CD4-positive, alpha-beta memory T cell (primary cell): Measurements from ENCODE around the gene EPHA5. TPM values are rescaled to one million over a fixed set of nuclear protein-coding genes. Genes with fewer than 3 reads are reported as not detected.

Experiments used
- CTCF ChIA-PET: fragments of 350-600 bp; sonication (Branson Sonifier 250); formaldehyde crosslinking; loops from one replicate; lab custom pipeline; 2021; ENCODE audit warnings: inconsistent platforms; ENCODE audit not compliant: partially characterized antibody; lab: Charles Lee
- POLR2A ChIA-PET: fragments of 350-600 bp; sonication (Branson Sonifier 250); formaldehyde crosslinking; loops from one replicate; lab custom pipeline; 2021; ENCODE audit not compliant: partially characterized antibody; lab: Charles Lee
- DNase-seq, 5 donors: peaks; one replicate each; pipeline versions ENCODE4 v3.0.0 to v3.0.0-alpha.2; 2020 to 2022; ENCODE audit warnings: mixed read lengths in 1 of 5
- H3K27ac ChIP-seq: one replicate; pipeline ENCODE4 v1.7.0; 2013; ENCODE audit warnings: low read depth, low read length
- H3K27me3 ChIP-seq: 2 replicates; pipeline ENCODE4 v1.7.0; 2013; ENCODE audit warnings: mild to moderate bottlenecking, low read length, moderate library complexity; ENCODE audit not compliant: insufficient read depth
- H3K36me3 ChIP-seq: 2 replicates; pipeline ENCODE4 v1.7.0; 2013; ENCODE audit warnings: mild to moderate bottlenecking, low read length, moderate library complexity; ENCODE audit not compliant: insufficient read depth
- H3K4me1 ChIP-seq: 2 replicates; pipeline ENCODE4 v1.7.0; 2013; ENCODE audit warnings: mild to moderate bottlenecking, low read length, moderate library complexity; ENCODE audit not compliant: insufficient read depth
- H3K4me3 ChIP-seq, 2 donors: one replicate each; pipeline ENCODE4 v1.7.0; 2013; ENCODE audit warnings: low read length in 2 of 2, mild to moderate bottlenecking in 1 of 2
- H3K9me3 ChIP-seq, 2 donors: one replicate each; pipeline ENCODE4 v1.7.0; 2013; ENCODE audit warnings: low read length in 2 of 2, control low read depth in 1 of 2; ENCODE audit not compliant: control insufficient read depth in 1 of 2
- H3K27ac Mint-ChIP-seq, 7 donors: one replicate each; pipeline ENCODE4 v1.8.0; 2020 to 2021; ENCODE audit warnings: mixed read lengths in 7 of 7, mild to moderate bottlenecking in 6 of 7, inconsistent platforms in 3 of 7, moderate library complexity in 3 of 7
- H3K27me3 Mint-ChIP-seq, 2 donors: one replicate each; pipeline ENCODE4 v1.8.0; 2020 to 2021; ENCODE audit warnings: mixed read lengths in 2 of 2
- H3K36me3 Mint-ChIP-seq, 2 donors: one replicate each; pipeline ENCODE4 v1.8.0; 2020 to 2021; ENCODE audit warnings: mixed read lengths in 2 of 2, inconsistent platforms in 1 of 2, mild to moderate bottlenecking in 1 of 2
- H3K4me1 Mint-ChIP-seq, 4 donors: one replicate each; pipeline ENCODE4 v1.8.0; 2020 to 2021; ENCODE audit warnings: mixed read lengths in 4 of 4, mild to moderate bottlenecking in 1 of 4
- H3K4me3 Mint-ChIP-seq, 8 donors: one replicate each; pipeline ENCODE4 v1.8.0; 2020 to 2021; ENCODE audit warnings: mixed read lengths in 8 of 8, mild to moderate bottlenecking in 7 of 8, moderate library complexity in 6 of 8, inconsistent platforms in 3 of 8
- H3K9me3 Mint-ChIP-seq, 8 donors: one replicate each; pipeline ENCODE4 v1.8.0; 2020 to 2021; ENCODE audit warnings: mixed read lengths in 8 of 8, mild to moderate bottlenecking in 5 of 8, inconsistent platforms in 3 of 8, moderate library complexity in 1 of 8
- intact Hi-C: fragments of 100-400 bp; cut with micrococcal nuclease; formaldehyde crosslinking; loops from one replicate; pipeline ENCODE4 v1.15.1; 2023
- polyA plus RNA-seq, 2 donors: library from polyadenylated mRNA; unstranded; fragments of 300-500 nt; fragmentation: Illumina TruSeq; gene quantifications; one replicate each; pipeline ENCODE4 v1.2.3, GENCODE V29; 2021
- total RNA-seq, 2 experiments: library from RNA; stranded (reverse); gene quantifications; one replicate each; pipeline ENCODE4 v1.2.3, GENCODE V29; 2021

EPHA5 gene
- total and polyA plus RNA-seq, 4 experiments from 2014 or later, result not detected

DNA sequence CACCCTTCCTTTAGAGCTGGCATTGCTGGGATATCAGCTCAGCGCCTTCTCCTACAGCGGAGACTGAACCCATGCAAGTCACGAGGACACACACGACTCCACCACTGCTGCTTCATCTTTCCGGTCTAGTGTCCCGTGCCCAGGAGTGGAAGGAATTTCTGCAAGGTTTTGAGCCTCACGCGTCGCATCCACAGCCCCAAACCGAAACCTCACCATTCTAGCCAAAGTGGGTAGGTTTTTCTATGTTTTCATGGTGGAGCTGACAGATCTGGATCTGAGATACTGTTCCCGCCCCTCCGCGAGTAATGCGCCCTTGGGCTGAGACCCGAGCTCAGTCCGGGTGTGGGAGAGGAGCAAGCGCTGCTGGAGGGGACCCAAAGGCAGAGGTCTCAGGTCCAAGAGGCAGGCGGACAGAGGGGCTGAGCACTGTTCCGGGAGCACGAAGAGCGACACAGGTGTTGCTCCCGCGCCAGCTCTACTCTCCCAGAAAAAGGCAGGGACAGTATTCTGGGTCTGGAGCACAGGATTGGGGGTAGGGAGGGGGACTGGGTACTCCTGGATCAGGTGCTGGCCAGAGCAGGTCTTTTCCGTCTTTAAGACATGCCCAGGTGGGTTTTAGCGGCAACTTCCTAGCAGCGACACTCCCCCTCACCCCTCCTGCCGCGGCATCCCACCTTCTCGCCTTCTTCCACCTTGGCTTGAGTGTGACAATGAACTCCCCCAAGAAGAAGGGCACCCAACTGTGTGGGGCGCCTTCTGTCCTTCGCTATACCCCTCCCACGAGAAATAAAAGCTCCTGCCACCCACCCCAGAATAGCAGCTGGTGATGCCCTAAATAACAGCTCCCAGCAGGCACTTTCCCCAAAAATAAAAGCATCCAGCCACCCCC, 1.8 kb downstream of the EPHA5 start:
- Mint-ChIP-seq H3K36me3 (no peaks in the 10 kb centered on the region), H3K27ac (peak overlapping the region in 2 of 7 donors; percentile 5 to 71), H3K9me3 (peaks cover 0 to 27% (median 12%) of the 10 kb centered on the region in 8 donors), H3K27me3 (peaks cover 20 to 22% of the 10 kb centered on the region in 2 donors), H3K4me1 (peaks cover 0 to 10% (median 2%) of the 10 kb centered on the region in 4 donors), H3K4me3 (no peak overlapping the region)
- H3K36me3 ChIP-seq, result no peaks in the 10 kb centered on the region
- POLR2A ChIA-PET, result no interaction called here
- H3K9me3 ChIP-seq, result no peaks in the 10 kb centered on the region
- CTCF ChIA-PET, result no interaction called here
- no peak overlapping the region for H3K27ac ChIP-seq
- DNase-seq, result peak in 1 of 5 donors; percentile 33
- no peaks in the 10 kb centered on the region for H3K27me3 ChIP-seq
- H3K4me1 ChIP-seq, result no peaks in the 10 kb centered on the region
- intact Hi-C loops, result no loop called here
- no peak overlapping the region for H3K4me3 ChIP-seq

DNA sequence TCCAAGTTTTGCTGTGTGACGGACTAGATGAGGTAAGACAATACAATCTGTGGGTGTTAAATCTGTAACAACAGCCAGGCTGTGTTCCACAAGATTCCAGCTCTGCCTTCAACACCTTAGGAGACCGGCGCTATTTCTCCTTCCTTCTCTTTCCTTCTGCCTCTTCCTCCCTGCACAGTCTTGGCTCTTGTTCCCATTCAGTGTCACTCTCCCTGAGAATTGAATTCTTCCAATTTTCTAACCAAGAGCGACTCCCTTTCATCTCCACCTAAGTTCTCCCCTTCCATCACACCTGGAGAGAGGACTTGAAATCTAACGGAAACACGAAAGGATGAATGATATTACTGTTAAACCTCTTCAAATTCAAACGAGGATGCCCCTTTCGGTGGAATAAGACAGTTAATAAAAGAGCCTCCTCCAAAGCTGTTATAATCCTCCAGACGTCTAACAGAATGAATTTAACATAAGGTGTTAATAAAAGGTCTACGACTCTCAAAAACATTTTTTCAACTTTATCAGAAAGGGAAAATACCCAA, 2.7 kb downstream of the EPHA5 start:
- H3K9me3 ChIP-seq, result no peaks in the 10 kb centered on the region
- Mint-ChIP-seq H3K9me3 (peaks cover 0 to 27% (median 13%) of the 10 kb centered on the region in 8 donors), H3K4me1 (peaks cover 0 to 10% (median 2%) of the 10 kb centered on the region in 4 donors), H3K36me3 (no peaks in the 10 kb centered on the region), H3K4me3 (no peak overlapping the region), H3K27ac (no peak overlapping the region), H3K27me3 (peaks cover 20 to 22% of the 10 kb centered on the region in 2 donors)
- no peak overlapping the region for H3K27ac ChIP-seq
- DNase-seq, result no peak
- no peaks in the 10 kb centered on the region for H3K4me1 ChIP-seq
- no peaks in the 10 kb centered on the region for H3K27me3 ChIP-seq
- intact Hi-C loops, result no loop called here
- POLR2A ChIA-PET, result no interaction called here
- H3K36me3 ChIP-seq, result no peaks in the 10 kb centered on the region
- H3K4me3 ChIP-seq, result no peak overlapping the region
- CTCF ChIA-PET, result no interaction called here

DNA sequence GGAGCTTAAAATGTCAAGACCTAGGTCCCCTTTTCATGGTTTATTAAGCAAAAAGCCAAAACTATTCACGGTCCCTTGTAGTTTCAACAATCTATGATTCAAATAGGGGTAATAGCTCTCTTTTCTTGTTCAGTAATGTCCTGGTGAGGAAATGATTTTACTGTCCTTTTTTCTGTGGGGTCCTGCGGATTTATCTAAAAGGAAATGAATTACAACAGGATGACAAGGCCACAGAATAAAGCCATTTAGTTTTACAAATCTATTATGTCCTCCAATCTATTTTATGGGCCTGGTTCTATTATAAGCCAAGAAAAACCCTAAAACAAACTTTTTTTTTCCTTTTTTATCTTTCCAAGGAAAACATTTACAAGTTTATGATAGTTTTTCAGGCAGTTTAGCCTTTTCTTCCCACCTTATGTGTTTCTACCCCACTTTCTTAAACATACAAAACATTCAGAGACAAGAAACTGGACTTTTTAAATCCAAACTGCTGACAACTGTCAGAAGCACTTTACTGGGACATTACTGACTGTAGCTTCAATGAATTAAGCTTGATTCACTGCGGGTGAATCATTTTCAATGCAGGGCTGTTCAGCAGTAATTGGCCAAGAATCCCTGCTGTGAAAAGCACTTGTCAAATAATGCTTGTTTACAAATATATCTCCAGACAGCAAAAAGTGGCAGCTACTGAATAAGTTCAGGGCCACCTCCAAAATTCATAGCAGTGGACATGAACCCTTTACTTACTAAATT, 4.3 kb downstream of the EPHA5 start:
- Mint-ChIP-seq H3K36me3 (no peaks in the 10 kb centered on the region), H3K27me3 (peaks cover 17 to 20% of the 10 kb centered on the region in 2 donors), H3K4me1 (peaks cover 0 to 10% (median 2%) of the 10 kb centered on the region in 4 donors), H3K4me3 (no peak overlapping the region), H3K27ac (no peak overlapping the region), H3K9me3 (peaks cover 0 to 21% (median 9%) of the 10 kb centered on the region in 8 donors)
- no peaks in the 10 kb centered on the region for H3K36me3 ChIP-seq
- DNase-seq, result no peak
- H3K27ac ChIP-seq, result no peak overlapping the region
- H3K4me3 ChIP-seq, result no peak overlapping the region
- intact Hi-C loops, result no loop called here
- no peaks in the 10 kb centered on the region for H3K4me1 ChIP-seq
- CTCF ChIA-PET, result no interaction called here
- POLR2A ChIA-PET, result no interaction called here
- no peaks in the 10 kb centered on the region for H3K27me3 ChIP-seq
- H3K9me3 ChIP-seq, result no peaks in the 10 kb centered on the region

DNA sequence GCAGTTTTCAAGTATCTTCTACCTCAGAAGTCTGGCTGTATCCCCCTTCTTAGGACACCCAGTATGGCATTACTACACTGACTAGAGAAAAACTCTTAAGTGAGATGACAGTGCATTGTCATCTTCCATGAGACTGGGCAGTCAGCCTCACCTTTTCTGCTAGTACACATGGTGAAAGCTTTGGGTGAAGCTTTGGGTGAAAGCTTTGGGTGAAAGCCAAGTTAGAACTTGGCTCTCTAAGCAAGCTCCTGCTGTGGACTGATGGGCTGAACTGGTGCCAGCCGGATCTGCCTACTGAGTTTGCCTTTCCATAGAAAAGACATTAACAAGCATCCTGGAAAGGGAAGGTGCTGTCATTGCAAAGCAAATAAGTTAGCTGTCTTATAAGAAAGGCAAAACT, 8.8 kb downstream of the EPHA5 start:
- H3K36me3 ChIP-seq, result no peaks in the 10 kb centered on the region
- H3K9me3 ChIP-seq, result no peaks in the 10 kb centered on the region
- Mint-ChIP-seq H3K27me3 (no peaks in the 10 kb centered on the region), H3K4me3 (no peak overlapping the region), H3K36me3 (no peaks in the 10 kb centered on the region), H3K4me1 (no peaks in the 10 kb centered on the region), H3K27ac (no peak overlapping the region), H3K9me3 (peaks cover 0 to 8% (median 3%) of the 10 kb centered on the region in 8 donors)
- no peak for DNase-seq
- H3K4me3 ChIP-seq, result no peak overlapping the region
- intact Hi-C loops, result no loop called here
- ChIA-PET CTCF (no interaction called here), POLR2A (no interaction called here)
- no peaks in the 10 kb centered on the region for H3K4me1 ChIP-seq
- no peaks in the 10 kb centered on the region for H3K27me3 ChIP-seq
- H3K27ac ChIP-seq, result no peak overlapping the region

DNA sequence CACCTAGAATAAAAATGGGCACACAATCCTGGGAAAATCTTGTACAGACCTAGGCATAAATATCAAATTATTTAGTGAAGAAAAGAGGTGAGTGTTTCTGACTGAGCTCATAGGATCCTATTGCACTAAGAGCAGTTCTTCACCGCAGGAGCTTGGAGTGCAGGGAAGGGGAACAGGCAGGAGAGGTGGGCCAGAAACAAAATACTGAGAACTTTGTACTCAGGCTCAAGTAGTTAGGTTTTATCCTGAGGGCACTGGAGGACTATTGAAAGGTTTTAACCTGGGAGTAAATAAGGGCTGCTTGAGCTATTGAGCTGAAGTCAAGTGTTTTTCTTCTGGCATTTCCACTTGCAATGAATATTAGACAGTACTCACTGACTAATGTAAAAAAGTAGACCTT, 12.2 kb downstream of the EPHA5 start:
- H3K9me3 ChIP-seq, result no peaks in the 10 kb centered on the region
- no peaks in the 10 kb centered on the region for H3K4me1 ChIP-seq
- Mint-ChIP-seq H3K36me3 (no peaks in the 10 kb centered on the region), H3K27me3 (no peaks in the 10 kb centered on the region), H3K4me1 (no peaks in the 10 kb centered on the region), H3K27ac (no peak overlapping the region), H3K9me3 (peaks cover 0 to 7% (median 3%) of the 10 kb centered on the region in 8 donors), H3K4me3 (no peak overlapping the region)
- POLR2A ChIA-PET, result no interaction called here
- intact Hi-C loops, result no loop called here
- H3K27ac ChIP-seq, result no peak overlapping the region
- no peak overlapping the region for H3K4me3 ChIP-seq
- no peaks in the 10 kb centered on the region for H3K36me3 ChIP-seq
- H3K27me3 ChIP-seq, result no peaks in the 10 kb centered on the region
- DNase-seq, result no peak
- CTCF ChIA-PET, result interaction anchor here (0.7 kb wide), 1 partner anchor 104 kb away, joined by 4 read pairs; no protein-coding TSS in a partner anchor

DNA sequence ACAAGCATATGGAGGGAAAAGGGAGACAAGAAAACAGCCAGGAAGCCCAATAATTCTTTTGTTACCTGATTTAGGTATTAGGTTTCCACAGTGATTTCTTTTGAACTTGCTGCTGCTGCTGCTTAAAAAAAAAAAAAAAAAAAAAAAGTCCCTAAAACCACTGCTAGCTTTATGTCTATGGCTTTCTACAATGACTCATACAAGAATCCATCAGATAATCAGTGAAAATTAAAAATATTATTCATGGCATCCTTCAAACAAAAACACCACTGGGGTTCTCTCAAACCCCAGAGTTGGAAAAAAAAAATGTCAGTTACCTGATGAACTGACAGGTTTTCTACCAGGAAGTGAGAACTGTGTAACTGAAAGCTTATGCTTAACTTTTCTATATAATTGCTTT, 14.3 kb downstream of the EPHA5 start:
- Histone ChIP-seq H3K4me1 (no peaks in the 10 kb centered on the region), H3K4me3 (no peak overlapping the region), H3K27ac (no peak overlapping the region), H3K36me3 (no peaks in the 10 kb centered on the region), H3K9me3 (no peaks in the 10 kb centered on the region), H3K27me3 (no peaks in the 10 kb centered on the region)
- no peaks in the 10 kb centered on the region for H3K36me3 Mint-ChIP-seq
- peaks cover 0 to 6% (median 3%) of the 10 kb centered on the region in 8 donors for H3K9me3 Mint-ChIP-seq
- ChIA-PET POLR2A (no interaction called here), CTCF (no interaction called here)
- H3K4me1 Mint-ChIP-seq, result no peaks in the 10 kb centered on the region
- intact Hi-C loops, result no loop called here
- no peak overlapping the region for H3K27ac Mint-ChIP-seq
- no peaks in the 10 kb centered on the region for H3K27me3 Mint-ChIP-seq
- DNase-seq, result no peak
- no peak overlapping the region for H3K4me3 Mint-ChIP-seq

DNA sequence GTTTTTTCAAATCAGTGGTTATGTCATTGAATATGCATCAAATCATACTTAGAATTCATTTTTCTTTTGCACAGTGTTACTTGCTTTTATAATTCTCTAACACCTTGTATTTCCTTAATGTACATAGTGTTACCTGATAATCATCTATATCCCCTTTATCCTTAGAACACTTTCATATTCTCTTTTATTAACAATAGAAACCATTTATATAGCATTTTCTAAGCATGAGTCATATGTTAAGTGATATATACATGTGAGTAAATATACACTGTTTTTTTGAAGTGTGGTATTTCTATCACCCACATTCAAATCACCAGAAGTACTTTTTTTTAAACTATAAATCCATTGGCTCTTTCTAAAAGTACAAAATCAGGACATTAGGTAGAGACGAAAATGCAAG, 15.3 kb downstream of the EPHA5 start:
- Mint-ChIP-seq H3K27me3 (no peaks in the 10 kb centered on the region), H3K27ac (no peak overlapping the region), H3K36me3 (no peaks in the 10 kb centered on the region), H3K4me3 (no peak overlapping the region), H3K9me3 (peaks cover 0 to 12% (median 3%) of the 10 kb centered on the region in 8 donors), H3K4me1 (no peaks in the 10 kb centered on the region)
- DNase-seq, result no peak
- Histone ChIP-seq H3K4me3 (no peak overlapping the region), H3K9me3 (no peaks in the 10 kb centered on the region), H3K27me3 (no peaks in the 10 kb centered on the region), H3K4me1 (no peaks in the 10 kb centered on the region), H3K36me3 (no peaks in the 10 kb centered on the region), H3K27ac (no peak overlapping the region)
- ChIA-PET POLR2A (no interaction called here), CTCF (no interaction called here)
- intact Hi-C loops, result no loop called here
